ENCODE results near the gene ZNF385B.

DNA sequence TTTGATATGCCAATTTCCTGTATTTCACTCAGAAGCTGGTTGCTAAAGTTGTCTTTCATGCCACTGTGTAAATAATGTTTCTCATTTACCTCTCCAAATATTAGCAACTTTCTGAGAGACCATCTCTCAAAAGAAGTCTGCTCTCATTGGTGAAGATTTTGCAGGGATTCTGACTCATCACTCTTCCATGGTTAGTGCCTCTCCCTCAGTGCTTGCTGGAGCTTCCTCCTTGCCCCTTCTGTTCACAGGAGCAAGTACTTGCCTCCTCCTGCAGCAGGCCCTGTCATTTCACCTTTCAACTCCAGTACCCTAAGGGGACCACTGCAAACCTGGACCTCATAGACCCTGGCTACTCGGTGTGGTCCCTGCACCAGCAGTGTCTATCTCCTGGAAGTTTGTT is 168.8 kb downstream of the ZNF385B start:
- TF ChIP-seq SMC3 (conservative IDR thresholded peaks at IDR 0.05; ENCODE audit: poor library complexity) (no peak), MXI1 (conservative IDR thresholded peaks at IDR 0.05; ENCODE audit: poor library complexity, severe bottlenecking) (no peak)
- TF ChIP-seq, protein P1, sequence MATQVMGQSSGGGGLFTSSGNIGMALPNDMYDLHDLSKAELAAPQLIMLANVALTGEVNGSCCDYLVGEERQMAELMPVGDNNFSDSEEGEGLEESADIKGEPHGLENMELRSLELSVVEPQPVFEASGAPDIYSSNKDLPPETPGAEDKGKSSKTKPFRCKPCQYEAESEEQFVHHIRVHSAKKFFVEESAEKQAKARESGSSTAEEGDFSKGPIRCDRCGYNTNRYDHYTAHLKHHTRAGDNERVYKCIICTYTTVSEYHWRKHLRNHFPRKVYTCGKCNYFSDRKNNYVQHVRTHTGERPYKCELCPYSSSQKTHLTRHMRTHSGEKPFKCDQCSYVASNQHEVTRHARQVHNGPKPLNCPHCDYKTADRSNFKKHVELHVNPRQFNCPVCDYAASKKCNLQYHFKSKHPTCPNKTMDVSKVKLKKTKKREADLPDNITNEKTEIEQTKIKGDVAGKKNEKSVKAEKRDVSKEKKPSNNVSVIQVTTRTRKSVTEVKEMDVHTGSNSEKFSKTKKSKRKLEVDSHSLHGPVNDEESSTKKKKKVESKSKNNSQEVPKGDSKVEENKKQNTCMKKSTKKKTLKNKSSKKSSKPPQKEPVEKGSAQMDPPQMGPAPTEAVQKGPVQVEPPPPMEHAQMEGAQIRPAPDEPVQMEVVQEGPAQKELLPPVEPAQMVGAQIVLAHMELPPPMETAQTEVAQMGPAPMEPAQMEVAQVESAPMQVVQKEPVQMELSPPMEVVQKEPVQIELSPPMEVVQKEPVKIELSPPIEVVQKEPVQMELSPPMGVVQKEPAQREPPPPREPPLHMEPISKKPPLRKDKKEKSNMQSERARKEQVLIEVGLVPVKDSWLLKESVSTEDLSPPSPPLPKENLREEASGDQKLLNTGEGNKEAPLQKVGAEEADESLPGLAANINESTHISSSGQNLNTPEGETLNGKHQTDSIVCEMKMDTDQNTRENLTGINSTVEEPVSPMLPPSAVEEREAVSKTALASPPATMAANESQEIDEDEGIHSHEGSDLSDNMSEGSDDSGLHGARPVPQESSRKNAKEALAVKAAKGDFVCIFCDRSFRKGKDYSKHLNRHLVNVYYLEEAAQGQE (IDR thresholded peaks at IDR 0.05; ENCODE audit: borderline replicate concordance), result no peak

All from neural cell (in vitro differentiated cells).